ENCODE data around the gene FOSB. TPM values are rescaled to one million over a fixed set of nuclear protein-coding genes. Genes with fewer than 3 reads are reported as not detected.
A peak's percentile ranks its signal among the peaks of the same experiment; 100 is the strongest.

Gene FOSB
- total and polyA plus RNA-seq, 9 of the 15 experiments (the other 6 are each of a cell fraction or from before 2014, with no cell fraction given), result 0.11 to 2.7 (median 0.73) TPM

- TF ChIP-seq ZBTB40 (IDR thresholded peaks at IDR 0.05) (peak; percentile 85), ZBTB40 (CRISPR knock-in tag; IDR thresholded peaks at IDR 0.05) (no peak), FIP1L1 (IDR thresholded peaks at IDR 0.05; ENCODE audit: low read depth, low read length, poor library complexity, severe bottlenecking) (peak; percentile 90), RBM34 (IDR thresholded peaks at IDR 0.05; ENCODE audit: borderline replicate concordance, insufficient read depth, low read length) (peak; percentile 94; the same call in 1 of the 2 replicates), ELF2 (CRISPR knock-in tag; IDR thresholded peaks at IDR 0.05) (0 out of 2 replicates have a peak, but pooled peaks have one; percentile 57), UBTF (IDR thresholded peaks at IDR 0.05; ENCODE audit: borderline replicate concordance in 1 of 2, low read depth in 2 of 2, low read length in 2 of 2) (peak; percentile 49 to 90; a peak in 3 of 4 replicates), NCOR1 (IDR thresholded peaks at IDR 0.05) (peak; percentile 93), KDM4B (IDR thresholded peaks at IDR 0.05; ENCODE audit: borderline replicate concordance in 2 of 2, low read depth in 1 of 2) (peak in 1 of 2 experiments; percentile 99; a peak in 2 of 4 replicates), HOXB6 (CRISPR knock-in tag; IDR thresholded peaks at IDR 0.05; ENCODE audit: borderline replicate concordance) (no peak), U2AF1 (optimal IDR thresholded peaks at IDR 0.05; ENCODE audit: low read depth, low read length) (peak; percentile 79), RBBP5 (IDR thresholded peaks at IDR 0.05; ENCODE audit: borderline replicate concordance, insufficient read depth, low read length, poor library complexity, severe bottlenecking) (peak; percentile 39), PCBP2 (IDR thresholded peaks at IDR 0.05; ENCODE audit: low read depth, low read length, poor library complexity, severe bottlenecking) (peak; percentile 86), SPI1 (IDR thresholded peaks at IDR 0.05; ENCODE audit: borderline replicate concordance, low read depth, low read length) (no peak), POLR2B (IDR thresholded peaks at IDR 0.05; ENCODE audit: low read depth, partially characterized antibody) (peak; percentile 39)
Measured at GRCh38 chr19:45439569-45440258, 28.1 kb upstream of the FOSB start (continued).
